Measurements from ENCODE around the gene DNASE1L2.
"Not testable (repeated sequence)": the region's sequence is repeated elsewhere in the genome, so short reads cannot be mapped to it uniquely, and the experiment has no call there.

DNASE1L2 gene

GRCh38 chr16:2236337-2237101, at the start of gene DNASE1L2:
DNASE1L2 (plus strand) TSS chr16:2236444; CDS start chr16:2236817, 373 bp downstream.
- DNase-seq = no peak

- DNase-seq = no peak
Observed at GRCh38 chr16:2186505-2186904, 49.7 kb upstream of the DNASE1L2 start.

- DNase-seq = no peak
Observed at GRCh38 chr16:2187212-2187611, 49.0 kb upstream of the DNASE1L2 start.

- DNase-seq = no peak
Observed at GRCh38 chr16:2188395-2188794, 47.8 kb upstream of the DNASE1L2 start.

GRCh38 chr16:2189252-2189893, 46.9 kb upstream of the DNASE1L2 start:
- no peak for DNase-seq

- no peak for DNase-seq
Observed at GRCh38 chr16:2190002-2190658, 46.1 kb upstream of the DNASE1L2 start.

GRCh38 chr16:2190659-2191445, 45.4 kb upstream of the DNASE1L2 start:
- DNase-seq = no peak

GRCh38 chr16:2191446-2191706, 44.9 kb upstream of the DNASE1L2 start:
- DNase-seq = no peak

GRCh38 chr16:2194166-2194834, 41.9 kb upstream of the DNASE1L2 start:
- DNase-seq = no peak

- peak; percentile 63 to 70 for DNase-seq
Observed at GRCh38 chr16:2194852-2195321, 41.4 kb upstream of the DNASE1L2 start.

GRCh38 chr16:2195322-2196161, 40.7 kb upstream of the DNASE1L2 start:
- no peak for DNase-seq

- peak in 1 of 2 donors; percentile 19 for DNase-seq
Observed at GRCh38 chr16:2196162-2196980, 39.9 kb upstream of the DNASE1L2 start, which contains the start of gene CASKIN1. CASKIN1 (minus strand) TSS chr16:2196605; CDS start chr16:2196432, 173 bp downstream.

- DNase-seq = no peak
Observed at GRCh38 chr16:2196981-2197511, 39.2 kb upstream of the DNASE1L2 start.

- no peak for DNase-seq
Observed at GRCh38 chr16:2197765-2198164, 38.5 kb upstream of the DNASE1L2 start.

- no peak for DNase-seq
Observed at GRCh38 chr16:2198283-2198682, 38.0 kb upstream of the DNASE1L2 start.

- DNase-seq = no peak
Observed at GRCh38 chr16:2199095-2199494, 37.1 kb upstream of the DNASE1L2 start.

- DNase-seq = no peak
Observed at GRCh38 chr16:2199621-2200139, 36.6 kb upstream of the DNASE1L2 start.

- no peak for DNase-seq
Observed at GRCh38 chr16:2200313-2200712, 35.9 kb upstream of the DNASE1L2 start.

GRCh38 chr16:2203119-2203688, 33.0 kb upstream of the DNASE1L2 start:
- not testable (repeated sequence) for DNase-seq
